GM21619 (cell line): ENCODE data around the gene LHX8.
A peak's percentile ranks its signal among the peaks of the same experiment; 100 is the strongest.
"Not testable (repeated sequence)": the region's sequence is repeated elsewhere in the genome, so short reads cannot be mapped to it uniquely, and the experiment has no call there.

ENCODE experiments used
- ATAC-seq: cut with Tn5 transposase; IDR thresholded peaks from one replicate; pipeline ENCODE4 v1.9.1; 2021; ENCODE audit not compliant: unreplicated experiment

The LHX8 gene

DNA sequence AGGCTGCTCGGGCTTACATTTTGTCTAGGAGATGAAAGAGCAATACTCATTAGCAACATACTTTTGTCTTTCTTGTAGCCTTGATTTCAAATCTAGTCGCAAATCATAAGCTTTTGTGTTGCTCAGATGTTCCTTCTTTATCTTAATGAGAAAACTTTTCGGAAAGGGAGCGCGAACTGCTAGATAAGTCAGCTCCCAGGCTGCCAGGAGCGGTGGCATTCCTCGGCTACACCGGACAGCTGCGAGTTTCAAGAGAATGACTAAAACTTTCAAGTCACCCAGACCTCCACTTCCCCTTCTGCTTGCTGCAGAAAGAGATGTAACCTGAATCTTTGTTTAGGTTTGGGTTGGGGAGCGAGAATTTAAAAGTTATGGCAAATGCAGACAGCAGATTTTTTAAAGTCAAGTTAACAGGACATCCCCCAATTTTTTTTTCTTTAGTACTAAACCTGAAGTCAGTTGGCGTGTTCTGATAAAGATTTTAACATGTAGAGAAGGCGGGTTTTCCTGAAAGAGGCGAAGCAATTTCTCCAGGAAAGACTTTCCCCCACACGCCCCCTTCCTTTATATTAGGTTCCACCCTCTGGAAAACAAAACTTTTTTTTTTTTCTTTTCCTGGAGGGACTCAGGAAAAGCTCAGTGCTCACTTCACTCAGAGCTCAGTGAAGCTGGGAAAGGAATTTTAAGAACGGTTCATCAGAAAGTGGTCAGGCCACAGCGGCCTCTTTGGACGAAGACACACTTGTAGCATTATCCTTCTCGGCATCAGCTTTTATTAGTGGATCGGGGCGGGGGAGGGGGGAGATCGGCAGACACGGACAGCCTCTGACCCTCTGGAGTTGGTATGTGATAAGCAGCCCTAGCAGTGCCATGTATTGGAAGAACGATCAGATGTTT, at the start of gene LHX8:
LHX8 (plus strand) TSS at position 639 of the 897 bp plus-strand sequence. CDS start 2,227 bp downstream, outside the sequence.
- ATAC-seq, result no peak

DNA sequence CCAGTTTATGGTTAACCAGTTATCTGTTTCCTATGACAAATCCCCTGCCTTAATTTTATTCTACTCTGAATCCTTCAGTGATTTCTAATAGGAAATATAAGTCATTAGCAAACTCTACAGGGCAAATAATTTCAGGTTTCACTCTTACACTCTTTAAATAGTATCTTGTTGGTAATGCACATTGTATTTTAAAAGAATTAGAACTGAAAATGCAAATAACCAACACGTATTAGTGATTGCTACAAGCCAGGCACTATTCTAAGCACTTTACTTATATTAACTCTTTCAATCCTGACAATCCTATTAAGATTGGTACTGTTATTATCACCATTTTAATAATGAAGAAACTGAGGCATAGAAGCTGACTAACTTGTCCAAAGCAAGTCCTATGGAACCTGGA, 48.3 kb upstream of the LHX8 start:
- ATAC-seq, result no peak

DNA sequence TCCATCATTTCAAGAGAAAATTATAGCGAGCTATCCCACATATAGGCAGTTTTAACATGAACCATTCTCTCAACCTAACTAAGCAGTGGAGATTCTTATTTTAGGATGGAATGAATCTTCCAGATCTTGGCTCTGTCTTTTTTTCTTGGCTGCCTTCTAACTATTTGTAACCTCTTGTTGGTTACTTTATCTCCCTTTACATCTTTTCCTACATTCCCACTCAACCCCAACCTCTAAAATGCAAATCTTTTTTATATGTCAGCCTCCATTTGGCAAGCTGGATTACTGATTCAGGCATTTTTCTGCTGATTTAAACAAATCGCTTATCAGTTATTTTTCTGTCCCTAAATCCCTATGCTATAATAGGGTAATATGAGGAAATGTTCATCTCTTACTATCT, 46.9 kb upstream of the LHX8 start:
- no peak for ATAC-seq

DNA sequence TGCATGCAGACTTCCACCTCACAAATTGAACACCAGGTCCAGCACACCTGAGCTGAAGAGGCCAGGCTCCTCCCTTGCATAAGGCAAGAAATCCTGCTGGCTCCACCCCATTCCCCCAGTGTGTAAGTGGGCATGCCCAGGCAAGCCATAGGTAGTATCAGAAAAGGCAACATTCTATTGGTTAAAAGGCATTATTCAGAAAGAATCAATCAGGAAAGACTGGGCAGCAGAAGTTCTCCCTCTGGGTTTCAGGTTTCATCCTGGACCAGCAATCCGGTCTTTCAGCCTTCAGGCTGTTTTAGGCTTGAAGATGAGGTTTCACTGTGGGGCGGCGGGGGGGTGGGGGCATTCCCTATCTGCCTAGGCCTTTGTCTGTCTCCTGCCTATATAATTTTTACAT, 42.0 kb upstream of the LHX8 start:
- ATAC-seq, result no peak

DNA sequence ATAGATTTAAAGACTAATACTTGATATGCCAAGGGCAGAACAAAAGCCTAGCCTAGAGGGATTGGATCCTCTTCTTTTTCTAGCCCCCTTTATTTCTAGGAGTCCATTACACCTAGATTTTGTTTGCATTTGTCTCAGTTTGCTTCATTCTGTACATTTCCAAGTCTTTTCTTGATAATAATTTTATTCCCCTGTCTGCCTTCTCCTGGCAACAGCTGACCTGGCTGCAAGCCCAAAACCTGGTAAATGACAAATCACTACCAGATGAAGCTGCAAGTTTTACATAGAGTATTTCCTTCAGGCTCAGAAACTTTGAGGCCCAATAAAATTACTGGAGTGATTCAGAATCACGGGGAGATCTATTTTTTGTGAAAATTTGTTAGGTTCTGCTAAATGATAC, 36.5 kb upstream of the LHX8 start:
- no peak for ATAC-seq

DNA sequence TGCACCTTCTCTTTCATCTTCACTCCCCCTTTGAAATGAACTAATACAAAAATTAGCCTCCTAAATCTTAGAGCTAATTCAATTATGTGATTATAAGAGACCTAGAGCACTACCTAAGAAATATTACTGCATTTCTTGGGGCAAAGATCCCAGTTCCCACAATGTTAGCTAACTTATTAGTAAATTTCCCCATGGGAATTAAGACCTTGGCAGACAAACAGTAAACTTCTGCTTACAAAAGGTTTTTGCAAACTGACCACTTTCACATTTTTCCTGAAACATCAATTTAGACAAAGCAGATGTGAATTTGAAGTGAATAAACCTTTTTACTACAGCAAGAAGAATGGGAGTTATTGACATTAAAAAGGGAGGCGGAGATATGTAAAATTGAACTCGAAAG, 34.6 kb upstream of the LHX8 start:
- ATAC-seq, result no peak

DNA sequence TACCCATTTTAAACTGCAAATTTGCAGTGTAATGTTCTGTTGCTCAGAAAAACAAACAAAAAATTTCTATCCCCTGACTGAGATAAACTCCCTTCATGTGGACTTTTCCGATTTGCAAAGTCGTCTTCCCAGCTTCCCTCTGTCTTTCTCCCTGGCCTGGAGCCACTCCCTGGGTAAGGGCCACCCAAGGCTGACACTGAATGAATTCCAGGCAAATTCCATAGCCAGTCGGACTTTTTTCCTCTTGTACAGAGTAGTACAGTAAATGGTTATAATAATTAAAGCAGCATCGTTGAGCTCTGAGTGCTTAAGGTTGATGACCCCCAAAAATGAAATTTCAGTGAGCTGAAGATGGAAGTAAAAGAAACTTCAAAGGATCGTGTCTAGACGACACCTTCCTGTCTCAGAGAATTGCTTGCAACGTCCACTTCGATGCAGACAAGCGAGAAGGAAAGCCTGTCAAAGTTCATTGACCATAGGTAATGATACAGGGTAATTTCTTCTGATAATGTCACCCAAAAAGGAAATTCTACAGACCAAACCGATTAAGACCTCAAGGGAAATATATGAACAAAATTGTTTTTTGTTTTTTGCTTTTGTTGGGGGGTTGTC, 33.6 kb upstream of the LHX8 start:
- ATAC-seq, result no peak

DNA sequence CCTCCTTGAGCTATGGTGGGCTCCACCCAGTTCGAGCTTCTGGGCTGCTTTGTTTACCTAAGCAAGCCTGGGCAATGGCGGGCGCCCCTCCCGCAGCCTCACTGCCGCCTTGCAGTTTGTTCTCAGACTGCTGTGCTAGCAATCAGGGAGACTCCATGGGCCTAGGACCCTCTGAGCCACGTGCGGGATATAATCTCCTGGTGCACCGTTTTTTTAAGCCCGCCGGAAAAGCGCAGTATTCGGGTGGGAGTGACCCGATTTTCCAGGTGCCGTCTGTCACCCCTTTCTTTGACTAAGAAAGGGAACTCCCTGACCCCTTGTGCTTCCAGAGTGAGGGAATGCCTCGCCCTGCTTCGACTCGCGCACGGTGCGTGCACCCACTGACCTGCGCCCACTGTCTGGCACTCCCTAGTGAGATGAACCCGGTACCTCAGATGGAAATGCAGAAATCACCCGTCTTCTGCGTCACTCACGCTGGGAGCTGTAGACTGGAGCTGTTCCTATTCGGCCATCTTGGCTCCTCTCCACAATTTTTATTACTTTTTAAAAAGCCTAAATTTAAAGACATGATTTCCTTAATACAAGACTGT, 21.7 kb upstream of the LHX8 start:
- ATAC-seq, result not testable (repeated sequence)

DNA sequence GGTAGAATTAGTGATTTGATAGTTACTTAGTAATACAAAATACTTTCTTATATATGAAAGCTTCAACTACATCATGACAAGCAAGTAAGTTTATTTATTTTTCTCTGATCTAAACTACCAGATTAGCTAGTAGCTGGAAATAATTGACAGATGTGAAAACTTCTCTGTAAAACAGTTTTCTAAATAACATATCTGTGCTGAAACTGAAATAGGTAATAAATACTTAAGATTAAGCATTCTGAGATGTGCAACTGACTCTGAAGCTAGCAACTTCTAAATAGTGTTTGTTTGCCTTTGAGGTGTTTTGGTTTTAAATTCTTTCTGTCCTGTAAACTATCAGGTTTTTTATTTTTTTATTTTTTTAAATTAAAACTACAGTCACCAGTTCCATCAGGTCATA, 18.5 kb upstream of the LHX8 start:
- peak; percentile 77 for ATAC-seq

DNA sequence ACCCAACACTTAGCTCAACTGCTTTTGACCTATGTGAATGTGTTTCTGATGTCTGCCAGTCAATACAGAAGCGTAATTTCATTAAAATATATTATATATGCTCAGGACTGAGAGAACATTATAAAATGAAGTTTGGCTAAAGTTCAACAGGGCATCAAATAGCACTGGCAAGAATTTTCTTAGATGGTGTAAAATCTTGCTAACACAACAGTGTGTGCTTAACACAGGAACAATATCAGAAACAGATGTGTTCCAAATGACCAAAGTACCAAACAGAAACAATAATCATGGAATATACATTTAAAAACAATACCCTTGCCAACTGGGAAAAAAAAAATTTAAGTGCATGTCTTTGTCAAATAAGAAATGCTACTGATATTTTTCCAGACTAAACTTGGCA, 10.4 kb upstream of the LHX8 start:
- ATAC-seq, result no peak

DNA sequence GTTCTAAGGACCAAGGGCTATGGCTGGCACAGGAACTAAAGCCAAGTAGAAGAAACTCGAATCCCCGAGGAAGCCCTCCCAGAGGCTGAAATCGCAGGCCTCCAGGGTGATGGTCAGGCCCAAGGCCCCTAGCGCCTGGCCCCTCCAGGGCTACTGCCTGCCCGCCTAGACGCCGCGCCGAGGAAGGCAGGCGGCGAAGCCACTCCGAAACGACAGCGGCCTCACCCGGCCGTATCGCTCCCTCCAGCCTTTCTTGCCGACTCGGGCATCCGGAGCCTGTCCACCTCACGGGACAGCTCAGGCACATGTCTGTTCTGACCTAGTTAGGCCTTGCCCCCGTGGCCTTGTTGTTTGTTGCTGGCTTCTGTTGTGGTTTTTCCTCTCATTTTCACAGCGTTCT, 9.7 kb upstream of the LHX8 start:
- no peak for ATAC-seq

DNA sequence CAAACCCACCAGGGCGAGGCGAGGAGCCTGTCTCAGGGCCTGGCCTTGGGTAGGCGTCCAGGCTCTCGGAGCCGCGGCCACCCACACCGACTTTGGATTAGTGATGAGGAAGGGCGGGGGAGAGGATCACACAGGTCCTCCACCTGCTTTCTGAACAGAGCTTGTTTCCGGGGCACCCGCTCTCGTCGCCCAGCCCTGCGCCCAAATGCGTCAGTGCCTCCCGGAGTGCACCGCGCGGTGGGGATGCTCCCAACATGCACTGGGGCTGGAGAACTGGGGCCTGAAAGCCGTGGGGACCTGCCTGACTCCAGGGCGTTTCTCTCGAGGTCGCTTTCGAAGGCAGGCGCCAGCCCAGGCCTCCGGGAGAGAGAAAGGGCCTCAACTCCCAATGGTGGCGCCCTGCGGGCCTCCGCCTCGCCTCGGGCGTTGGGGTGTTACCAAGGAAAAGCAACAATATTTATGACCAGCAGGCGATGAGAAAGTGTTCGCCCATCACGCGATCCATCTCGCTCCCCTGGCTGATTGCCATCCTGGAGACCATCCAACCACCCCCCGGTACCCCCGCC, 8.9 kb upstream of the LHX8 start:
- ATAC-seq, result no peak

DNA sequence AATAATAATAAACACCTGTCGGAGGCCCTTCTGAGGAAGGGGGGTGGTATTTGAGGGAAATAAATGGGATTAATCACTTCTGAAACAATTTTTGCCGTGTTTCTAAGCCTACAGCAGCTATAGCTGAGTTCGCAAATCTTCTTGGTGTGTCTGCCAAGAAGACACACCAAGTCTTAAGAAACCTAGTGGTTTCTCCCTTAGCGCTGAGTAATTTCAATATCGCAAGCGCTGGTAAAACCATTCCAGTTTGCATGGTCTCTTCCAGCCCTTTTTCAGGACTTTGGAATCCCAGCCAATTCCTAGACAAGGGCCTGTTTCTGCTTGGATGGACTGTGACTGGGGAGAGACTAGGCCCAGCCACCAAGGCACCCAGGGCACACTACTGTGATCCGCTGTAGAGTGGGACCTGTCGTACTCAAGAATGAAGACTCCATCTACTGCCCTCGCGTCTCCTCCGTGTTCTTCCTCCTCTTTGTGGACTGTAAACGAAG, 7.5 kb upstream of the LHX8 start:
- ATAC-seq, result no peak

DNA sequence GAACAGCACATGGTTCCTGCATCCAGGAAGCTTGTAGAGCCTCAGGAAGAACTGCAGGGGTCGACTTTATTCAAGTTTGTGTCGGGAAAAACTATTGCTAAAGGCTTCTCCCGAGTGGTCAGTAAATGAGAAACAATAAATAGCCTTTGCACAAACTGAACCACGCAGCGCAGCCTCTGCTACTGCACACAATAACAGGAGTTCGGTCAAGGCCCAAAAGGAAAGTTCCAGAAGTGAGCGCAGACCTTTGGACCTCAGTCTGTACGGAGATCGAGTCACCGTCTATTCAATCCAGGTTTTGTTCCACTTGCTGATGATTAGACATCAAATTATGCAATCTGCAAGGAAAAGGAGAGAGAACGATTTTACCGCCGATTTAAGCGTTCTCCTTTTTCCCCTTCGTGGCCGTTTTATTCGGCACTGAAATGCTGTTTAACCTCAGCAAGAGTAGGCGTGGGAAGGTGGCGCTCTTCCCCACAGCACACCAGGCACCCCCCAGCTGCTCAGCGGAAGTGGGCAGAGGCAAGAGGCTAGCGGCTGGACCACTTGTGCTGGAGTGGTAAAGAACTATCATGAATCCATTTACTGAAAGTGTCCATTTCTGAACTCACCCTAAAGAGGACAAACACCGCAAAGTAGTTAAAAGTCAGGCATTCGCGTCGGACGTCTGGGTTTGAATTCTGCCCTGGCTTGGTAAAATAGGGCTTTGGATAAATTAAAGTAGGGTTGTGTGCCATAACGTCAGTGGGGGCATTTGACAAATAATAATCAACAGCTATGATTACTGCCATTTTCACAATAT, 6.1 kb upstream of the LHX8 start:
- ATAC-seq, result no peak

DNA sequence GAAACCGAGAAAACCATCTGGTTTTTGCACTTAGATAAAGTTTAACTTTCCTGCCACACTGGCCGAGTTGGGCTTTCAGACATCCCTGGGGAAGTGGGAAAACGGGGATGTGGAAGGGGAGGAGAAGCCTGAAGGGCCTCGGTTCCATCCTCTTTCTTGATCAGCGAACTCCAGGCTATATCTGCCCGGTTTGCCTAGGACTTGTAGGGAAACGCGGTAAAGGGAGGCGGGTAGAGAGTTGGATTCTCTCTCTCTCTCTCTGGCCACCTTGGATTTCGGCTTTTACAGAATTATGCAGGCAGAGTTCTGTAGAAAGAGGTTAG, 4.6 kb upstream of the LHX8 start:
- ATAC-seq, result no peak

DNA sequence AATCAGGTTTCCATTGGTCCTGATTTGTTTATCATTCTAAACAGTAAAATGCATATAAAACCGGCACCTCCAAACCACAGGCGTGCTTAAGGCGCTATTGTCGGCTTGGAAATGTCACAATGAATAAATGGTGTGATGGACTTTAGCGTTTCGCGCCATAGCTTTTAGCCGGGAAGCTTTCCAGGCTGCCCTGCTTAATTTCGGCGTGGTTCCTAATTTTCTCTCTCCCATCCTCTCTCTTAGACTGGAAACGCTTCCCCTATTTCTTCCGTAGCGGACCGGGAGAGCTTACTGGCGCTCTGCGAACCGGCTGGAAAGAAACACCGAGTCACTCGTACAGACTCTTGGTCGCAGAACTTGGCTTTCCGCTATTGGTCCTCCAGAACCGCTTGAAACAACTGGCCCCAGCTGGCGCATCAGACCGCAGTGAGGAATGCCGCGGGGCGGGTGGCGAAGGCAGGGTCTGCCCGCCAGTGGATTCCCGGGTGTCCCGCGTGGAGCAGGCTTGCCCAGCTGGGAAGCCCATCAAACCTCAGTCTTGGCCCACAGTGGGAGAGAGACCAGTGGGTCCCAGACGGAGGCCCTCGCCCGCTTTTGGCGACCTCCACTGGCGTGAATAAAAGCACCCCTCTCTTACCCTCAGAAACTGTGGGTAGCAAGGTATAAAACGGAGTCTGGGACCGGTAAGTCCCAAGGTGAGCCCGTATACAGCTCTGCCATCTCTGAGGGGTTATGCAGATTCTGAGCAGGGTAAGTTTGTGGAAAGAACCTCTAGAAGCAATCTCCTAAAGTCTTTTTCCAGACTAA, 4.0 kb upstream of the LHX8 start:
- no peak for ATAC-seq

DNA sequence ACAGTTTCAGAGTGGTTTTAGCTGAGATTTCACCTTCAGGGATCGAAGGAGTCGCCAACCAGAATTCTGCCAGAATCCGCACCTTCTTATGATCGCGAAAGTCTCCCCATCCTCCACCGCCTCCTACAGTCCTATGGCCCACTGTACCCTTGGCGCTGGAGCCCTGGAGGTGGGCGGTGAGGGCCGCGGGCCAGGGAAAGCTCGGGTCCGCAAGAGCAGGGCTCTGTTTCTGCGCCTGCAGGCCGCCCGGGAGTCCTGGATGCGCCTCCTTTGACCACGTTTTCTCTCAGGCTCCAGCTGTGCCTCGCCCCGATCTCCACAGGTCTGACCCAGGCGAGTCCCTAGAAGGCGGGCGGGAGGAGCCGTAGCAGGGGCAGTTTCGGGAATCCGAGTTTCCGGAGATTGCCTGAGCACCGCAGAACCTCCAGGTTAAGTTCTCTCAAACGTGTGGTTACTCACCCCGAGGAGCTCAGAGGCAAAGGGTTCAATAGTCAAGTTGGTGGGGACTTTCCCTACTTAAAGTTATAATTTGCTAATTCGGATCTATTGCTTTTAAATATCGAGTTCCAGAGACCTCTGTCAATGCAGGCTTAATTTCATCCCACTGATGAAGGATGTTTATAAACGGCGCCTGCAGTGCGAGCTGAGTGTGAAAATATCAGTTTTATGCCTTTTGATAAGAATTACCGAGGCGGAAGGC, 3.2 kb upstream of the LHX8 start:
- no peak for ATAC-seq

DNA sequence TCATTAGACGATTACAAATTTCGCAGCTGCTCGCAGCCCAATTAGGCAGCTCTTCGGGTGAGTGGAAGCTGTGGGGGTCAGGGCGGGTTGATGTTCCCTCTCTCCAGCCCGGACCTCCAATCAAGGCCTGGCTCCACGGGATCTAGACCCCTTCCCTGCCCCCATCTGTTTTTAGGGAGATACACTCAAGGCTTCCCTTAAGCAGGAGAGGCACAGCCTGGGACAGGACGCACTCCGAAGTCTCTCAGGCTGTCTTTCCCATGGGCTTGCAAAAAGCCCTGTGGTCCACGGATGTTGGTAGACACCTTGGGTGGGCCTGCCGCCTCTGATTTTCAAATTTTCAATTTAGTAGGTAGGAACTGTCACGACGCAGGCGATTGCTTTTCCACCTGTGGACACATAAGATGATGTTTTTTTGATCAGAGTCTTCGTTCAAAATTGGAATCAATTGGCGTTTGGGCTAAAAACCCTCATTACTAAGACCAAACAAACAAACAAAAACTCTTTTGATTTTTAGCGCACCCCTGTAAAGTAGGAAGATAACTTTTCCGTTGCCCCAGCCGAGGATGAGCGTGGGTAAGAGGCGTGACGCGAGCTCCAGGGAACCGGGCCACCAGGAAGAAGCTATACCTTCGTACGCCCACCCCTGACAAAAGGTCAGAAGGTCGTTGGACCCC, 2.5 kb upstream of the LHX8 start:
- no peak for ATAC-seq

DNA sequence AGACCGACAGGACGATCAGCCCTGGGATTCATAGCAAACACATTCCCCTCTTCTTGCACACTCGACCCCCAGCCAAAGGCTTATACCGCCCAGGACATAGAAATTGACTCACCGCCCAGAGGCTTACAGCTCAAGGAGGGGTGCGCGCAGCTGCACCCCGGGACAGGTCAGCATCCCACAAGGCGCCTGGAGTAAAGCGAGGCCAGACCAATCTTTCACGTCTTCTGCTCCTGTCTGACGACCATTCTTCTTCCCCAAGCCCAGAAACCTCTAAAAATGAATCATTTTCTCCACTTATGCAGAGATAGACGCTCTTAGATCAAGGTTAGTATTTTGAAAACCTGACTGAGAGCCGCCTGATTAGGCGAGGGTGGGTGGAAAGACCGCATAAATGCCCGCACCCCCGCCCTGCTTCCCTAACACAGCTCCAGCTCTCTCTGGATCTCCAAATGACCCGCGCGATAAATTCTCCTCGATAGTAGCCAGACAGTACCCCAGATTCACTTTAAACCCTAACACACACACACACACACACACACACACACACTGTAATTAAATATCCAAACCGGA, 1.9 kb upstream of the LHX8 start:
- ATAC-seq, result no peak
